ENCODE data around the gene PLBD2. TPM values are rescaled to one million over a fixed set of nuclear protein-coding genes. Genes with fewer than 3 reads are reported as not detected.

Gene PLBD2
- total RNA-seq, 1 donor from 2014 or later: 38.1 TPM

DNA sequence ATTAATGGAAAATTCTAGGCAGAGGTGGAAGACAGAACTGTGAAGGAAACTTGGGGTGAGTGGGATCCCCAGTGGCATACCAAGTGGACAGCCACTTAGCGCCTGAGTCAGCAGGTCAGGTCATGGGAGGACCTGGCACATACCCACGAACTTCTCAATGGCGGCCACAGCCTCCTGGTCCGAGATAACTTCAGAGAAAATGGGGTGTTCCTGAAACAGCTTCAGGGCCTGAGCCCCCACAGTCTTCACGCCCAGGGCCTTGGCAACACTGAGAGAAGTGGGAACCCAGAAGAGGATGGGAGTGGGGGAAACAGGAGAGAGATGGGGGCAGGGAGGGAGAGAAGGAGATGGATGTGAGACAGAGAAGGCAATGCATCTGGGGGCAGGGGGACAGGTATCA lies 35.4 kb downstream of the PLBD2 start:
- Histone ChIP-seq H3K27ac (no peak overlapping the region), H3K27me3 (no peaks in the 10 kb centered on the region), H3K9me3 (no peaks in the 10 kb centered on the region), H3K4me3 (no peak overlapping the region), H3K36me3 (peaks cover 0 to 16% of the 10 kb centered on the region in 2 donors), H3K4me1 (no peaks in the 10 kb centered on the region)
- intact Hi-C loops (cut with DNase I): no loop called here
- TF ChIP-seq, protein P1, sequence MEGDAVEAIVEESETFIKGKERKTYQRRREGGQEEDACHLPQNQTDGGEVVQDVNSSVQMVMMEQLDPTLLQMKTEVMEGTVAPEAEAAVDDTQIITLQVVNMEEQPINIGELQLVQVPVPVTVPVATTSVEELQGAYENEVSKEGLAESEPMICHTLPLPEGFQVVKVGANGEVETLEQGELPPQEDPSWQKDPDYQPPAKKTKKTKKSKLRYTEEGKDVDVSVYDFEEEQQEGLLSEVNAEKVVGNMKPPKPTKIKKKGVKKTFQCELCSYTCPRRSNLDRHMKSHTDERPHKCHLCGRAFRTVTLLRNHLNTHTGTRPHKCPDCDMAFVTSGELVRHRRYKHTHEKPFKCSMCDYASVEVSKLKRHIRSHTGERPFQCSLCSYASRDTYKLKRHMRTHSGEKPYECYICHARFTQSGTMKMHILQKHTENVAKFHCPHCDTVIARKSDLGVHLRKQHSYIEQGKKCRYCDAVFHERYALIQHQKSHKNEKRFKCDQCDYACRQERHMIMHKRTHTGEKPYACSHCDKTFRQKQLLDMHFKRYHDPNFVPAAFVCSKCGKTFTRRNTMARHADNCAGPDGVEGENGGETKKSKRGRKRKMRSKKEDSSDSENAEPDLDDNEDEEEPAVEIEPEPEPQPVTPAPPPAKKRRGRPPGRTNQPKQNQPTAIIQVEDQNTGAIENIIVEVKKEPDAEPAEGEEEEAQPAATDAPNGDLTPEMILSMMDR (IDR thresholded peaks at IDR 0.05): no peak
- no peak for TF ChIP-seq POLR2AphosphoS5 (IDR thresholded peaks at IDR 0.05; ENCODE audit: insufficient read depth in 1 of 2, low read depth in 1 of 2)
- no peak for TF ChIP-seq POLR2A (IDR thresholded peaks at IDR 0.05)
- no peak for DNase-seq (ENCODE audit: extremely low spot score in 2 of 2)

DNA sequence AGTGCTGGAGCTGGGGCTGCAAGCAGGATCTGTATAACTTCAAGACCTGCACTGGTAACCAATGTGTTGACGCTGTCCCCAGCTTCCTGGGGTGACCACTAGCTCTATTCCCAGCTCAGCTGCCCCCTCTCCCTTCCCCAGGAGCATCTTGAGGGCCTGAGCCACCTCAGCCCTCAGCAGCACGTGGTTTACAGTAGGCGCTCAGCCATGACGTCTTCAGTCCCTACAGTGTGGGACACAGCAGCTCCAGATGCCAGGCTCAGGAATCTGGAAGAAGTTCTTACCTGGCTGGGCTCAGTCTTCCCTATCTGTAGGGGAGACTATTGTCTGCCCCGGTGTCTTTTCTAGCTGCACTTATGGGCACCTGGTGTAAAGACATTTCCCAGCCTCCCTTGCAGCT lies 36.7 kb downstream of the PLBD2 start:
- Histone ChIP-seq H3K9me3 (no peaks in the 10 kb centered on the region), H3K4me3 (no peak overlapping the region), H3K27ac (no peak overlapping the region), H3K4me1 (no peaks in the 10 kb centered on the region), H3K36me3 (peaks cover 0 to 3% of the 10 kb centered on the region in 2 donors), H3K27me3 (no peaks in the 10 kb centered on the region)
- DNase-seq (ENCODE audit: extremely low spot score in 2 of 2): no peak
- no peak for TF ChIP-seq POLR2A (IDR thresholded peaks at IDR 0.05)
- no peak for TF ChIP-seq POLR2AphosphoS5 (IDR thresholded peaks at IDR 0.05; ENCODE audit: insufficient read depth in 1 of 2, low read depth in 1 of 2)
- TF ChIP-seq, protein P1 (IDR thresholded peaks at IDR 0.05): no peak
- intact Hi-C loops (cut with DNase I): no loop called here

DNA sequence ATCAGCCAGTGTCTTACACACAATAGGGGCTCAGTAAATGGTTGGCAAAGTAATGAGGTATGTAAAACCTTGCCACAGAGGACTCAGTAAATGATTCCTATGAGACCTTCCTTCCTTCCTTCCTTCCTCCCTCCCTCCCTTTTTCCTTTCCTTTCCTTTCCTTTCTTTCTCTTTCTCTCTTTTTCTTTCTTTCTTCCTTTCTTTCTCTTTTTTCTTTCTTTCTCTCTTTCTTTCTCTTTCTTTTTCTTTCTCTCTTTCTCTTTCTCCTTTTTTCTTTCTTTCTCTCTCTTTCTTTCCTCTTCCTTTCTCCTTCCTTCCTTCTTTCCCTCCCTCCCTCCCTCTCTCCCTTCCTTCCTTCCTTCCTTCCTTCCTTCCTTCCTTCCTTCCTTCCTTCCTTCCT lies 37.8 kb downstream of the PLBD2 start:
- Histone ChIP-seq H3K36me3 (peaks cover 0 to 1% of the 10 kb centered on the region in 2 donors), H3K27me3 (no peaks in the 10 kb centered on the region), H3K4me3 (no peak overlapping the region), H3K4me1 (no peaks in the 10 kb centered on the region), H3K27ac (no peak overlapping the region), H3K9me3 (no peaks in the 10 kb centered on the region)
- TF ChIP-seq, protein P1 (IDR thresholded peaks at IDR 0.05): no peak
- no peak for TF ChIP-seq POLR2A (IDR thresholded peaks at IDR 0.05)
- no peak for TF ChIP-seq POLR2AphosphoS5 (IDR thresholded peaks at IDR 0.05; ENCODE audit: insufficient read depth in 1 of 2, low read depth in 1 of 2)
- intact Hi-C loops (cut with DNase I): no loop called here
- DNase-seq (ENCODE audit: extremely low spot score in 2 of 2): no peak

DNA sequence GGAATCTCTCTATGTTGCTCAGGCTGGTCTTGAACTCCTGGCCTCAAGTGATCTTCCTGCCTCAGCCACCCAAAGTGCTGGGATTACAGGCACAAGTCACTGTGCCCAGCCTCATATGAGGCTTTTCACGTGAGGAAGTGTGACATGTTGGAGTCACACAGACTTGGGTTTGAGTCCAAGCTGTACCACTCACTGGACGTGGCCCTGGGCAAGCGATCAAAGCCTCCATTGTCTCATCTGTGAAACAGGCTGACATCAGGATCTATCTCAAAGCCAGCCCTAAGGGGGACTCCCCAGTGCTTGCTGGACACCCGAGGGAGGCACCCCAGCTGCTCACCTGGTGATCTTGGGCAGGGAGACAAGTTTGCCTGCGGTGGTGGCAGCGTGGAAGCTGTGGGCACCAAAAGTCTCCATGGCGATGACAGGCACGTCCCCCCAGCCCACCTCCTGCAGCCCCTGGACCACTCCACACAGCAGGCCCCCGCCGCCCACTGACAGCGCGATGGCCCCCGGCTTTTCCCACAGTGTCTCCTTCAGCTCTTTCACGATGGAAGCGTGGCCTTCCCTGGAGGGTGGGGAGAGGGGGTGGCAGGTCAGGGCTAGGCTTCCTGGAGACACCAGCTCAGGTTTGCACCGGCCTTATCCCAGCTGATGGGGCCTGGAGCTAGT lies 38.6 kb downstream of the PLBD2 start:
- Histone ChIP-seq H3K4me1 (no peaks in the 10 kb centered on the region), H3K9me3 (no peaks in the 10 kb centered on the region), H3K36me3 (no peaks in the 10 kb centered on the region), H3K27me3 (no peaks in the 10 kb centered on the region), H3K27ac (no peak overlapping the region), H3K4me3 (no peak overlapping the region)
- intact Hi-C loops (cut with DNase I): no loop called here
- no peak for DNase-seq (ENCODE audit: extremely low spot score in 2 of 2)
- TF ChIP-seq, protein P1 (IDR thresholded peaks at IDR 0.05): no peak
- TF ChIP-seq POLR2AphosphoS5 (IDR thresholded peaks at IDR 0.05; ENCODE audit: insufficient read depth in 1 of 2, low read depth in 1 of 2) (no peak), POLR2A (IDR thresholded peaks at IDR 0.05) (no peak)

DNA sequence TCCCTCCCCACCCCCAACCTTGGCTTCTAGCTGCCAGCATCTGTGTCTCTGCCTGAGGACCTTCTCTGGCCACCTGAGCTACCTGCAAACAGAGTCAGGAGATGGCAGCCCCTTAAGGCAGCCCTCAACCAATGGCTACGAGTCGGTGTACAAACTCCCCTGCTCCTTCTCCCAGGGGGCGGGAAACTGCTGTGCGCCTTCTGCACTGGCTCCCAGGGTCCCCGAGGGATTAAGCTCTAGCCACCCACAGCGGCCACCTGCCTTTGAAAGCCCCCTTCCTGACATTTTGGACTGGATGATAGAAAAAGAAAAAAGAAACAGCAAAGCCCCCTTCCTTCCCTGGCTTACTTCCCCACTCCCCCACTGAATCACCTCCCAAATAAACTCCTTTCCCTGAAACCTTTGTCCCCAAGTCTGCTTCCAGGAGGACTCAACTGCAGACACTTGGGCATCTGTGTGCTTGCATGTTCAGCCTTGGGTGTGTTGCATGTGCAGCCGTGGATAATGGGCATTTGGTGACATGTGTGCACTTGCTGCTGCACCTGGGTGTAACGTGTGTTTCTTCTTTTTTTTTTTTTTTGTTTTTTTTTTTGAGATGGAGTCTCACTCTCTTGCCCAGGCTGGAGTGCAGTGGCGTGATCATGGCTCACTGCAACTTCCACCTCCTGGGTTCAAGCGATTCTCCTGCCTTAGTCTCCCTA lies 39.3 kb downstream of the PLBD2 start:
- no peaks in the 10 kb centered on the region for H3K27me3 ChIP-seq
- no peak for TF ChIP-seq POLR2AphosphoS5 (IDR thresholded peaks at IDR 0.05; ENCODE audit: insufficient read depth in 1 of 2, low read depth in 1 of 2)
- TF ChIP-seq, protein P1 (IDR thresholded peaks at IDR 0.05): no peak
- no peak for TF ChIP-seq POLR2A (IDR thresholded peaks at IDR 0.05)

More for the DNA sequence above, 39.3 kb downstream of the PLBD2 start:
- no peak overlapping the region for H3K4me3 ChIP-seq
- DNase-seq (ENCODE audit: extremely low spot score in 2 of 2): no peak
- intact Hi-C loops (cut with DNase I): no loop called here
- H3K27ac ChIP-seq: no peak overlapping the region
- H3K36me3 ChIP-seq: no peaks in the 10 kb centered on the region
- no peaks in the 10 kb centered on the region for H3K9me3 ChIP-seq
- no peaks in the 10 kb centered on the region for H3K4me1 ChIP-seq

Measured in vagina (tissue), 2 donors.